Osteoblast (primary cell): Measurements from ENCODE around the gene IDNK. TPM values are rescaled to one million over a fixed set of nuclear protein-coding genes. Genes with fewer than 3 reads are reported as not detected.

ENCODE experiments used
- DNase-seq: peaks from one replicate; pipeline ENCODE4 v3.0.0; 2011; ENCODE audit warnings: low spot score, mixed read lengths; ENCODE audit not compliant: insufficient read length; ENCODE audit errors: missing footprints
- H2AFZ ChIP-seq: 2 replicates; pipeline ENCODE4 v1.6.0; 2011; ENCODE audit warnings: mild to moderate bottlenecking, low read length
- H3K27ac ChIP-seq: 2 replicates; pipeline ENCODE4 v1.5.1; 2011; ENCODE audit warnings: mild to moderate bottlenecking, low read depth, low read length, moderate library complexity
- H3K27me3 ChIP-seq: 2 replicates; pipeline ENCODE4 v1.6.0; 2012; ENCODE audit warnings: mild to moderate bottlenecking, control low read depth, inconsistent platforms, low read length, moderate library complexity; ENCODE audit not compliant: insufficient read depth
- H3K36me3 ChIP-seq: 2 replicates; pipeline ENCODE4 v1.5.1; 2011; ENCODE audit warnings: mild to moderate bottlenecking, low read length, control low read depth, moderate library complexity; ENCODE audit not compliant: insufficient read depth
- H3K4me1 ChIP-seq: 2 replicates; pipeline ENCODE4 v1.5.1; 2011; ENCODE audit warnings: mild to moderate bottlenecking, low read length, control low read depth, moderate library complexity; ENCODE audit not compliant: insufficient read depth
- H3K4me2 ChIP-seq: 2 replicates; pipeline ENCODE4 v1.6.0; 2011; ENCODE audit warnings: mild to moderate bottlenecking, low read length; ENCODE audit not compliant: insufficient read depth
- H3K4me3 ChIP-seq: fragments of 200-600 bp; sonication (generic); 3 replicates; pipeline ENCODE4 v1.5.1; 2012; ENCODE audit warnings: mild to moderate bottlenecking, low read length, inconsistent platforms; ENCODE audit not compliant: insufficient read depth
- H3K79me2 ChIP-seq: 2 replicates; pipeline ENCODE4 v1.6.0; 2012; ENCODE audit warnings: mild to moderate bottlenecking, low read length, control low read depth, inconsistent platforms; ENCODE audit not compliant: insufficient read depth
- H3K9me3 ChIP-seq: 2 replicates; pipeline ENCODE4 v1.5.1; 2011; ENCODE audit warnings: low read depth, low read length, control low read depth
- H4K20me1 ChIP-seq: 2 replicates; pipeline ENCODE4 v1.6.0; 2012; ENCODE audit warnings: mild to moderate bottlenecking, low read length, control low read depth; ENCODE audit not compliant: insufficient read depth
- small RNA-seq: library from RNA; depleted of rRNA; stranded (forward); fragments of <200 nt; gene quantifications from one replicate; pipeline ENCODE3, GENCODE V24; 2012
- total RNA-seq: library from RNA; depleted of rRNA; stranded (reverse); fragments of >200 nt; gene quantifications from 2 replicates; pipeline ENCODE4 v1.2.3, GENCODE V29; 2012
- TF ChIP-seq, protein P1 (sequence below): IDR thresholded peaks from 2 replicates; pipeline ENCODE4 v1.5.1; 2011; ENCODE audit warnings: mild to moderate bottlenecking, low read depth, low read length, moderate library complexity; ENCODE audit errors: extremely low read depth

The IDNK gene
- total RNA-seq, 1 donor = 4.0 TPM

DNA sequence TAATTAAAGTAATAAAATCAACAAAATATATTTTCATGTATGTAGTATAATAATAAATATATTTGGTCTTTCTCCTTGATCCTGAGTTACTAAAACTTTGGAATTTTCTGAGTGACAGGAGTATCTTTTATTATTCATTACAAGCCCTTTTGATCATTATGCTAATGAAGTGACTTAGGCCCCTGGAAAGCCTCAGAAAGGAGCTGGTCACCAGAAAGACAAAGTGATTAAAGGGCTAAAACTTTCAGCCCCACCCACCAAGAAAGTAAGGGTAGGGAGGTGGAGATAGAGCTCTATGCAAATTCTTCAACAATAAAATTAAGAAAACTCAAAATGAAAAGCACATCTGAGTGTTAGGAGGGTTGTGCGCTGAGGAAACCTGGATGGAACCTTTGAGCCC is 57.3 kb downstream of the IDNK start:
- Histone ChIP-seq H3K4me1 (peaks cover 11% of the 10 kb centered on the region), H3K27me3 (no peaks in the 10 kb centered on the region), H3K4me3 (no peak overlapping the region), H3K4me2 (no peak overlapping the region), H3K9me3 (no peaks in the 10 kb centered on the region), H3K27ac (no peak overlapping the region), H2AFZ (no peak overlapping the region), H3K36me3 (peaks cover 33% of the 10 kb centered on the region), H3K79me2 (peaks cover 88% of the 10 kb centered on the region), H4K20me1 (peaks cover 42% of the 10 kb centered on the region)
- TF ChIP-seq, protein P1, sequence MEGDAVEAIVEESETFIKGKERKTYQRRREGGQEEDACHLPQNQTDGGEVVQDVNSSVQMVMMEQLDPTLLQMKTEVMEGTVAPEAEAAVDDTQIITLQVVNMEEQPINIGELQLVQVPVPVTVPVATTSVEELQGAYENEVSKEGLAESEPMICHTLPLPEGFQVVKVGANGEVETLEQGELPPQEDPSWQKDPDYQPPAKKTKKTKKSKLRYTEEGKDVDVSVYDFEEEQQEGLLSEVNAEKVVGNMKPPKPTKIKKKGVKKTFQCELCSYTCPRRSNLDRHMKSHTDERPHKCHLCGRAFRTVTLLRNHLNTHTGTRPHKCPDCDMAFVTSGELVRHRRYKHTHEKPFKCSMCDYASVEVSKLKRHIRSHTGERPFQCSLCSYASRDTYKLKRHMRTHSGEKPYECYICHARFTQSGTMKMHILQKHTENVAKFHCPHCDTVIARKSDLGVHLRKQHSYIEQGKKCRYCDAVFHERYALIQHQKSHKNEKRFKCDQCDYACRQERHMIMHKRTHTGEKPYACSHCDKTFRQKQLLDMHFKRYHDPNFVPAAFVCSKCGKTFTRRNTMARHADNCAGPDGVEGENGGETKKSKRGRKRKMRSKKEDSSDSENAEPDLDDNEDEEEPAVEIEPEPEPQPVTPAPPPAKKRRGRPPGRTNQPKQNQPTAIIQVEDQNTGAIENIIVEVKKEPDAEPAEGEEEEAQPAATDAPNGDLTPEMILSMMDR = no peak
- no peak for DNase-seq

- peak; percentile 65 for DNase-seq
- TF ChIP-seq, protein P1 = no peak
- peaks cover 33% of the 10 kb centered on the region for H3K36me3 ChIP-seq
- peaks cover 49% of the 10 kb centered on the region for H4K20me1 ChIP-seq
- H3K4me1 ChIP-seq = peaks cover 11% of the 10 kb centered on the region
- no peaks in the 10 kb centered on the region for H3K27me3 ChIP-seq
- H3K79me2 ChIP-seq = peaks cover 91% of the 10 kb centered on the region
- no peak overlapping the region for H3K4me2 ChIP-seq
- no peak overlapping the region for H3K4me3 ChIP-seq
- no peaks in the 10 kb centered on the region for H3K9me3 ChIP-seq
- H3K27ac ChIP-seq = no peak overlapping the region
- H2AFZ ChIP-seq = no peak overlapping the region
Measured at GRCh38 chr9:83681490-83681889, 58.5 kb downstream of the IDNK start.

DNA sequence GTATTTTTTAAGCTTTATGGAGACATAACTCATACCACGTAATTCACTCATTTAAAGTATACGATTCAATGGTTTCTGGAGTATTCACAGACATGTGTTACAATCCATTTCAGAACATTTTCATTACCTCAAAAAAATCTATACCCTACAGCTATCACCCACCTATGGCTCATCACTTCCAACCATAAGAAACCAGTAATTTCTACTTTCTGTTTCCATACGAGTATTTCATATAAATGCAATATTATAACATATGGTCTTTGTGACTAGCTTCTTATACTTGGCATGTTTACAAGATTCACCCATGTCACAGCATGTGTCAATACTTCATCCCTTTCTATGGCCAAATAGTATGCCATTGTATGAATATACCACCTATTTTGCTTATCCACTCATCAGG is 66.0 kb downstream of the IDNK start:
- no peak overlapping the region for H2AFZ ChIP-seq
- no peak overlapping the region for H3K4me3 ChIP-seq
- H3K27me3 ChIP-seq = no peaks in the 10 kb centered on the region
- H3K36me3 ChIP-seq = no peaks in the 10 kb centered on the region
- peaks cover 77% of the 10 kb centered on the region for H4K20me1 ChIP-seq
- TF ChIP-seq, protein P1 = no peak
- peaks cover 100% of the 10 kb centered on the region for H3K79me2 ChIP-seq
- H3K27ac ChIP-seq = no peak overlapping the region
- no peak for DNase-seq
- H3K9me3 ChIP-seq = no peaks in the 10 kb centered on the region
- no peak overlapping the region for H3K4me2 ChIP-seq
- H3K4me1 ChIP-seq = no peaks in the 10 kb centered on the region

GRCh38 chr9:83691492-83691891 is 68.5 kb downstream of the IDNK start:
- no peaks in the 10 kb centered on the region for H3K27me3 ChIP-seq
- H3K4me1 ChIP-seq = no peaks in the 10 kb centered on the region
- H3K9me3 ChIP-seq = no peaks in the 10 kb centered on the region
- DNase-seq = no peak
- H3K36me3 ChIP-seq = no peaks in the 10 kb centered on the region
- no peak overlapping the region for H3K27ac ChIP-seq
- no peak overlapping the region for H2AFZ ChIP-seq
- no peak overlapping the region for H3K4me2 ChIP-seq
- TF ChIP-seq, protein P1 = no peak
- H4K20me1 ChIP-seq = peaks cover 79% of the 10 kb centered on the region
- no peak overlapping the region for H3K4me3 ChIP-seq
- H3K79me2 ChIP-seq = peaks cover 100% of the 10 kb centered on the region

Small RNA genes within 50 kb of the gene (small RNA-seq; reads per million reads assigned to genes)
- not detected for gene RNU4-15P

Other genes with a start within 250 kb of the IDNK start
- gene FRMD3, start 84.7 kb upstream of the IDNK start, total RNA-seq = 0.36 TPM in 1 of 2 replicates, not detected in the other
- 114 and 117 TPM in 2 replicates for gene UBQLN1, start 84.8 kb downstream of the IDNK start, total RNA-seq
- gene GKAP1, start 194.6 kb downstream of the IDNK start, total RNA-seq = 1.1 and 1.5 TPM in 2 replicates